Measurements from ENCODE around the gene ITPR3. TPM values are rescaled to one million over a fixed set of nuclear protein-coding genes. Genes with fewer than 3 reads are reported as not detected.

The ITPR3 gene
- total and polyA plus RNA-seq, 8 donors, result 70.8 to 147 (median 94.4) TPM

- Histone ChIP-seq H3K9me3 (no peaks in the 10 kb centered on the region), H3K4me3 (no peak overlapping the region), H3K27ac (peak overlapping the region; percentile 42 to 89), H3K36me3 (peaks cover 0 to 44% of the 10 kb centered on the region in 2 donors), H3K27me3 (no peaks in the 10 kb centered on the region), H3K4me1 (peaks cover 16 to 41% of the 10 kb centered on the region in 2 donors)
- ATAC-seq, result peak; percentile 14
- intact Hi-C loops (cut with DNase I), result no loop called here
- TF ChIP-seq CTCF (IDR thresholded peaks at IDR 0.05), result no peak
- DNase-seq, result peak in 1 of 4 donors; percentile 74
Observed at GRCh38 chr6:33577106-33577535, 44.0 kb upstream of the ITPR3 start.

GRCh38 chr6:33577718-33578117 is 43.4 kb upstream of the ITPR3 start:
- DNase-seq, result no peak
- no peaks in the 10 kb centered on the region for H3K9me3 ChIP-seq
- peaks cover 0 to 44% of the 10 kb centered on the region in 2 donors for H3K36me3 ChIP-seq
- intact Hi-C loops (cut with DNase I), result no loop called here
- peak overlapping the region; percentile 42 to 89 for H3K27ac ChIP-seq
- peaks cover 16 to 39% of the 10 kb centered on the region in 2 donors for H3K4me1 ChIP-seq
- no peak for TF ChIP-seq CTCF (IDR thresholded peaks at IDR 0.05)
- peak overlapping the region in 1 of 2 donors; percentile 98 for H3K4me3 ChIP-seq
- ATAC-seq, result no peak
- no peaks in the 10 kb centered on the region for H3K27me3 ChIP-seq

GRCh38 chr6:33578164-33578563 is 43.0 kb upstream of the ITPR3 start:
- intact Hi-C loops (cut with DNase I), result no loop called here
- peak overlapping the region in 1 of 2 donors; percentile 89 for H3K27ac ChIP-seq

GRCh38 chr6:33578588-33579011 is 42.5 kb upstream of the ITPR3 start:
- ATAC-seq, result no peak
- Histone ChIP-seq H3K36me3 (peaks cover 0 to 40% of the 10 kb centered on the region in 2 donors), H3K27ac (peak overlapping the region in 1 of 2 donors; percentile 89), H3K4me3 (peak overlapping the region; percentile 93 to 98), H3K27me3 (no peaks in the 10 kb centered on the region), H3K9me3 (no peaks in the 10 kb centered on the region), H3K4me1 (peaks cover 16 to 39% of the 10 kb centered on the region in 2 donors)
- no peak for DNase-seq
- TF ChIP-seq CTCF (IDR thresholded peaks at IDR 0.05), result no peak
- intact Hi-C loops (cut with DNase I), result no loop called here

More at GRCh38 chr6:33578164-33578563, 43.0 kb upstream of the ITPR3 start:
- TF ChIP-seq CTCF (IDR thresholded peaks at IDR 0.05), result no peak
- DNase-seq (no peak), ATAC-seq (no peak)
- H3K4me1 ChIP-seq, result peaks cover 16 to 39% of the 10 kb centered on the region in 2 donors
- no peaks in the 10 kb centered on the region for H3K27me3 ChIP-seq
- H3K4me3 ChIP-seq, result peak overlapping the region; percentile 93 to 98
- no peaks in the 10 kb centered on the region for H3K9me3 ChIP-seq
- peaks cover 0 to 44% of the 10 kb centered on the region in 2 donors for H3K36me3 ChIP-seq

GRCh38 chr6:33579828-33580714 is 41.1 kb upstream of the ITPR3 start, which contains the start of gene BAK1:
TSS of gene BAK1 (minus strand) at chr6:33580276. CDS start at chr6:33577604, 2,672 bp downstream.
- Histone ChIP-seq H3K36me3 (peaks cover 0 to 25% of the 10 kb centered on the region in 2 donors), H3K4me1 (peaks cover 16 to 39% of the 10 kb centered on the region in 2 donors), H3K27ac (peak within 1 kb of the TSS; percentile 78 to 89), H3K4me3 (peak within 1 kb of the TSS; percentile 93 to 98), H3K27me3 (no peaks in the 10 kb centered on the region), H3K9me3 (no peaks in the 10 kb centered on the region)
- intact Hi-C loops (cut with DNase I), result no loop called here
- peak; percentile 46 to 53 for TF ChIP-seq CTCF (IDR thresholded peaks at IDR 0.05)
- peak; percentile 96 for ATAC-seq
- DNase-seq, result peak; percentile 84 to 97 (median 94)

Measured in left lung (tissue), 10 donors.